ENCODE measurements around the gene BNC2. TPM values are rescaled to one million over a fixed set of nuclear protein-coding genes. Genes with fewer than 3 reads are reported as not detected.

The BNC2 gene
- total RNA-seq, 4 donors from 2014 or later, result 17.2 to 26.7 (median 20.1) TPM

GRCh38 chr9:16398691-16399090 is 471.8 kb downstream of the BNC2 start:
- TF ChIP-seq, protein P1, sequence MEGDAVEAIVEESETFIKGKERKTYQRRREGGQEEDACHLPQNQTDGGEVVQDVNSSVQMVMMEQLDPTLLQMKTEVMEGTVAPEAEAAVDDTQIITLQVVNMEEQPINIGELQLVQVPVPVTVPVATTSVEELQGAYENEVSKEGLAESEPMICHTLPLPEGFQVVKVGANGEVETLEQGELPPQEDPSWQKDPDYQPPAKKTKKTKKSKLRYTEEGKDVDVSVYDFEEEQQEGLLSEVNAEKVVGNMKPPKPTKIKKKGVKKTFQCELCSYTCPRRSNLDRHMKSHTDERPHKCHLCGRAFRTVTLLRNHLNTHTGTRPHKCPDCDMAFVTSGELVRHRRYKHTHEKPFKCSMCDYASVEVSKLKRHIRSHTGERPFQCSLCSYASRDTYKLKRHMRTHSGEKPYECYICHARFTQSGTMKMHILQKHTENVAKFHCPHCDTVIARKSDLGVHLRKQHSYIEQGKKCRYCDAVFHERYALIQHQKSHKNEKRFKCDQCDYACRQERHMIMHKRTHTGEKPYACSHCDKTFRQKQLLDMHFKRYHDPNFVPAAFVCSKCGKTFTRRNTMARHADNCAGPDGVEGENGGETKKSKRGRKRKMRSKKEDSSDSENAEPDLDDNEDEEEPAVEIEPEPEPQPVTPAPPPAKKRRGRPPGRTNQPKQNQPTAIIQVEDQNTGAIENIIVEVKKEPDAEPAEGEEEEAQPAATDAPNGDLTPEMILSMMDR (IDR thresholded peaks at IDR 0.05; ENCODE audit: low read depth), result no peak

DNA sequence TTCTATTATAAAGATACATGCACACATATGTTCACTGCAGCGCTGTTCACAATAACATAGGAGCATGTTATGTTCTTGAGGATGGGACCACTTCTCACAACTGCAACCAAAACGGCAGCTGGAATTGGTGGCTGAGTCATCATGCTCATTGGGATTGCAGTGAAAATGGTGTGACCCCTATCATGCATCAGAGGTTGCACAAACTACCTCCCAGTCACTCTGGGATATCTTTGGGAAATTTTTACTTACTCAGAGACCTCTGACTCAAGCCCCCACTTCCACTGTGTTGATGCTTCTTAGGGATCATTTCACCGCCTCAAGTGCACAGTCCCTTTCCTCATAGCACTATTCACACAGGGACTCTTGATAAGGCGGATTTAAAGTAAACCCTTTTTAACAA is 474.1 kb downstream of the BNC2 start:
- TF ChIP-seq, protein P1 (IDR thresholded peaks at IDR 0.05; ENCODE audit: low read depth), result no peak

DNA sequence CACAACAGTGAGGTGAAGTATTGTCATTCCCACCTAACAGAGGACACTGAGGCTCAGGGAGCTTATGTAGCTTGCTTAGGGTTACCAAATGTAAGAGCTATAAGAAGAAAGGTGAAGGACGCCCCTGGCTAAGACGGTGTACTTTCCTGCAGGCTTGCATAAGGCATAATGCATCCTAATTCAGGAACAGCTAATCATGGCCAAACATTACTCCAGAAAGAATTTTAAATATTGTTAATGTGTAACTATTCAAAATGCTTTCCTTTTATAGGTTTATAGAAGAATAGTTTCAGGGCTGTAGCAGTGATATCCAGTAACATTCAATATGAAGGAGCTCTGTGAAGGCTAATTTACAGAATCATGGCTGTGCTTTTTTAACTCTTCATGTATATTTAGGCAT is 479.1 kb downstream of the BNC2 start:
- TF ChIP-seq, protein P1 (IDR thresholded peaks at IDR 0.05; ENCODE audit: low read depth), result no peak

GRCh38 chr9:16387382-16387781 is 483.1 kb downstream of the BNC2 start:
- TF ChIP-seq, protein P1 (IDR thresholded peaks at IDR 0.05; ENCODE audit: low read depth), result no peak

- TF ChIP-seq, protein P1 (IDR thresholded peaks at IDR 0.05; ENCODE audit: low read depth), result no peak
Measured at GRCh38 chr9:16386827-16387077, 483.7 kb downstream of the BNC2 start.

DNA sequence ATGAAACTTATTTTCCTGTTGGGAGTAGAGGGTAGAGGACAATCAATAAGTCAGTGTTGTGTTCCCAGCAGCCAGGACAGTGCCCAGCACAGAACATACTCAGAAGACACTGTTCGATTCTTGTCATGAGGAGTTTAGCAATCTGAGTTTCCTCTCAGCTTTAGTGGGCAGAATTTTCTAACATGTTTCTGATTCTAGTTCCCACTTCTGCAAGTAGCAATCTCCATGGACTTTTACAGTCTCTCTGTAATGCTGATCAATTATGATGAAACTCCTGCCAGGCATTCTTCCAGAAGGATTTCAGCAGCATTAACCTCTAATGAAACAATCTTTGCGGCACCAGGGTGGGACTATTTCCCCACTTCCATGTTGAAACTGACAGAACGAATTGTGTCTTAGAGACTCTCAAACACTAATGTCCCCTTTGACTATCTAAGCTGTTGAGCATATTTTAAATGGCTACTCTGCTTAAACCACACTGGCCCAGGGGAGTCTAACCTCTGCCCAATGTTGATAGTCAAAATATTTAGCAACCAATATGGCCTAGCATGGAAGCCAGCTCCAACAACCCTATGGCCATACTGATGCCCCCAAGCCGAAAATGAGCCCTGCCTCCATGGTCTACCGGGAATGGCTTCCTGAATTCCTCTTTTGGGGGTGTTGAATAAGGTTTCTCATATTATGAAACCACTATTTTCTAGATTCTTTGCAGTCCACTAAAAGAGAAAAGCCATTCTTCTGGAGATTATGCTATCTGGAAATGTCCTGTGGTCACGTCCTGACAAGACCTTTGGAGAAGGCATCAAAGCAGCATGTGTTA is 484.3 kb downstream of the BNC2 start:
- TF ChIP-seq, protein P1 (IDR thresholded peaks at IDR 0.05; ENCODE audit: low read depth), result no peak

DNA sequence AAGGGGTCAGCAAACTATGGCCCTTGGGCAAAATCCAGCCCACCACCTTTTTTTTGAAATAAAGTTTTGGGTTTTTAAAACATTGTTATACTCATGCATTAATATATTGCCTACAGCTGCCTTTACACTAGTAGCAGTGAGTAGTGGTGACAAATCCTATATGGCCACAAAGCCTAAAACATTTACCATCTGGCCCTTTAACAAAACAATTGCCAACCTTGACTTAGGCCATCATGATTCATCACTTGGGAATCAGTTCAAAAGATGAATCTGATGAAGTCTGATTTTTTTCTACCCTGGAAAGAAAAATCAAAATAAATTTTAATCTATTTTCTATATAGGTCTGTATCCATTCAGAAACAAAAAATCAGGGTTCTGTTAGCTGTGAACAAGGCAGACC is 484.9 kb downstream of the BNC2 start:
- TF ChIP-seq, protein P1 (IDR thresholded peaks at IDR 0.05; ENCODE audit: low read depth), result no peak

Measured in subcutaneous adipose tissue (tissue), 4 donors.